GM12892 (cell line): ENCODE data around the gene COL18A1.

Experiments used
- DNase-seq: peaks from one replicate; pipeline ENCODE4 v3.0.0; 2011; ENCODE audit not compliant: insufficient read length
- FAIRE-seq: peaks from 2 replicates; lab custom pipeline; 2011; peaks lifted over from hg19 to GRCh38; lab: Jason Lieb, UNC
- POLR2A ChIP-seq: IDR thresholded peaks from 2 replicates; pipeline ENCODE4 v1.6.1; 2011; ENCODE audit warnings: low read depth, low read length, control low read depth
- POLR2AphosphoS5 ChIP-seq: IDR thresholded peaks from 2 replicates; pipeline ENCODE4 v1.6.1; 2011; ENCODE audit warnings: low read depth, low read length, control low read depth
- TAF1 ChIP-seq: IDR thresholded peaks from 2 replicates; pipeline ENCODE4 v1.6.1; 2011; ENCODE audit warnings: low read depth, mild to moderate bottlenecking, control low read depth, low read length, borderline replicate concordance

COL18A1 gene

DNA sequence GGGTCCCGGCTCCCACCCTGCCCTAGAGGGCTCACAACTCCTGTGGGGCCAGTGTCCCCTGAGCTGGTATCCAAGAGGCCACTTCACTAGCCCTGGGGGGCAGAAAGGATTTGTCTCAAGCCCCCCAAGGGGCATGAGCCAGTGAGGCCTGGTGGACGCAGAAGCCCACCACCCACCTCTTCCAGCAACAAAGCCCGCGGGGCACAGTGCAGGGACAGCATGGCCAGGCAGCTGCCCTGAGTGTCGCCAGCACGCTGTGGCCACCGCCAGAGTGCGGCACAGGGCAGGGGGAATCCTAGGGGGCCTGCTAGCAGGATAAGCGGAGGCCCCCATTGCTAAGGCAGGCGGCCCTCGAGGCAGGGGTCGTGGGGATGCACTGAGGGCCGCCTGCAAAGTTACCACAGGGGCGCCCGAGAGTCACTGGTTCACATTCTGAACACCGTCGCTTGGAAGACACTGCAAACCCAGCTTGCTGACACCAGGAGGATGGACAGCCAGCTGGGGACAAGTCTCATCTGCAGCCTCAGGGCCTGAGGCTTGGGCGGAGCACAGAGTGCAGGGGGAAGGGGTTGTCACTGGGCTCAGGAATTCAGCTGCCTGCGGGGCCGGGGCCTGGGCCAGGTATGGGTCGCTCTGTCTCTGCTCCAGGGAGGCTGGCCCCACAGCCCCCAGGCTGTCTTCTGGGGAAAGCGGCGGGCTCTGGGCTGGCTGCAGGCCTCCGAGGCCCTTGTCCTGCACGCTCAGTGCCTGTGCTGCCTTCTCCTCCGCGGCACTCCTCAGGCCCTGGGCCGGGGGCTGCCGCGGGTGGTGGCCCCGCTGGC, 110.5 kb downstream of the COL18A1 start:
- FAIRE-seq (no peak), DNase-seq (no peak)
- TF ChIP-seq POLR2A, result no peak
- no peak for TF ChIP-seq TAF1

DNA sequence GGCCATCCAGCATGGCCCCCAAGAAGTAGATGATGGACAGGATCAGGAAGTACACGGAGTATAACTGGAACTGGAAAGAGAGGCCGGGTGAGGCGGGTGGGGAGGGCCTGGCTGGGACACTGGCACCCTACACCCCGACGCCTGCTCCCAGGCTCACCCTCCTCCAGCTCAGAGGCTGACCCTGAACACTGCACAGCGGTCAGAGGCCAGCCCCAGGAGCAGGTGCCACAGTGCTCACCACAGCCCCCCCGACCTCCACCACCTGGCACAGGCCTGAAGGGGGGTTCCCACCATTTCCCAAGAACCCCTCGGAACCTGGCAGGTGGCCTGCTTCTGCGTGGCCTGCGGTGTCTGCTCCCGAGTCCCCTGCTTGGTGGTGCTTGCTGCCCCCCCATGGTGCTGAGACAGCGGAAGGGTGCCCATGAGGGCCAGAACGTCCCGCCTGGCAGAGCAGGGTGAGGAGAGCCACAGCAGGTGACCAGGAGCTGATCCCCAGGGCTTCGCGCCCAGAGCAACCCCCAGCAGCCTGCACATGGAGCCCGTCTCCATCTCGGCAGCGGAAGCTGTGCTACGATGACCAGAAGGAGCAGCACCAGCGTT, 111.2 kb downstream of the COL18A1 start:
- TF ChIP-seq POLR2AphosphoS5 (no peak), POLR2A (no peak), TAF1 (no peak)
- no peak for FAIRE-seq
- DNase-seq, result no peak

DNA sequence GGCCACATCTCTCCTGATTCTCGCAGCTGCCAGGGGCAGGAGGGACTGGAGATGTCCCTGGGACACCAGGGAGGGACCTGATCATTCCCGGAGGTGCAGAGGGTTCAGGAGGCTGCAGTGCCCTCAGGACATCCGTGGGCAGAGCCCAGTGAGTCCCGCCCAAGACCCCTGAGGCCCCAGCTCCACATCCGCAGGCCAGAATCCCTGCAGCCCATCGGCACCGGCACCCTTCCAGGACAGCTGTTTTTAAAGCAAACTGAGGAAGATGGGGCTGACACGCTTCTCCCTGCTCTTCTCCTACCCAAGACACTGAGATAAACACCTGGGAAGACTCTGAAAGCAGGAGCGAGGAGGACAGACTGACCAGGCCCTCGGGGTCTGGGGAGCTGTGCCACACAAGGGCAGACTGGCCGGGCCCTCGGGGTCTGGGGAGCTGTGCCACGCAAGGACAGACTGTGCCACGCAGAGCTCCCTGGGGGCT, 111.7 kb downstream of the COL18A1 start:
- TF ChIP-seq POLR2AphosphoS5, result no peak
- DNase-seq (no peak), FAIRE-seq (no peak)

DNA sequence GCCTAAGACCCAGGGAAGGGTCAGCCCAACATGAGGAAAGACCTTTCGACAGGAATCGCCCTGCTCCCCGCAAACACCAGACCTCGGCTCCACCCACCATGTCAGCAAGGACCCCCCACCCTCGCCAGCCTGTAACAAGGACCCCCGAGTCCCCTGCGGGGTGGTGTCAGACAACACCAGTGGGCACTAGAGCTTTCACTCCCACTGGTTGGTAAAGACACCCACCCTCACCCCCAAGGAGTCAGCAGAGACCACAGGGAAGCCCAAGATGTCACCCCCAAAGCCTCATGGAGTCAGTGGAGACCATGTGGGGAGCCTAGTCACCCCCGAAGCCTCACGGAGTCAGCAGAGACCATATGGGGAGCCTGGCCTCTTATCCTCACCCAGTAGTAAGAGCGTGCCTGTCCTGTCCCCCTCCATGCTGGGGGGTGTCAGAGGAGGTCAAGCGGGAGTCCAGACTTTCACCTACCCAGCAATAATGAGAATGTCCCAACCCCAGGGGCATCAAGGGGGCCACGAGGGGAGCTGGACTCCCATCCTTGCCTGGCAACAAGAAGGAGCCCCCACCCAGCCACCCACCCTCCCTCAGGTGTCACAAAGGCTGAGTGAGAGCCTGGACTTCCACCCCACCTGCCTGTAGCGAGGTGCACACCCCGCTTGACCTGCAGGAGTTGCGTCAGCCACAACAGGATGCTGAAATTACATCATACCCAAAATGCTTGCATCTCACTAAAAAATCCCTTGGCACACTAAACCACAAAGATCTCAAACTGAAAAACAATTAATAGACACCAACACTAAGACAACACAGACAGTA, 112.5 kb downstream of the COL18A1 start:
- FAIRE-seq, result no peak
- TF ChIP-seq POLR2A, result no peak
- no peak for TF ChIP-seq POLR2AphosphoS5
- TF ChIP-seq TAF1, result no peak
- DNase-seq, result no peak

DNA sequence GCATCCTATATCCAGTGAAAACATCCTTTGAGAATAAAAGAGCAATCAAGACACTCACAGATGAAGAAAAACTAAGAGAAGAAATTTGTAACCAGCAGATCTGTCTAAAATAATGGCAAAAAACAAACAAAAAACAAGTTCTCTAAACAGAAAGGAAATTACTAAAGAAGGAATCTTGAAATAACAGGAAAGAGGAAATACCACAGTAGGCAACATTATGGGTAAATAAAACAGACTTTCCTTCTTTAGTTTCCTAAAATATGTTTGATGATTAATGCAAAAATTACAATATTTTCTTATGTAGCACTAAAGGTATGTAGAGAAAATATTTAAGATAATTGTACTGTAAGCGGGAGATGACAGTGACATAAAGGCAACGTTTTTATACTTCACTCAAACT, 113.8 kb downstream of the COL18A1 start:
- FAIRE-seq (no peak), DNase-seq (no peak)
- TF ChIP-seq POLR2A (no peak), POLR2AphosphoS5 (no peak), TAF1 (no peak)

DNA sequence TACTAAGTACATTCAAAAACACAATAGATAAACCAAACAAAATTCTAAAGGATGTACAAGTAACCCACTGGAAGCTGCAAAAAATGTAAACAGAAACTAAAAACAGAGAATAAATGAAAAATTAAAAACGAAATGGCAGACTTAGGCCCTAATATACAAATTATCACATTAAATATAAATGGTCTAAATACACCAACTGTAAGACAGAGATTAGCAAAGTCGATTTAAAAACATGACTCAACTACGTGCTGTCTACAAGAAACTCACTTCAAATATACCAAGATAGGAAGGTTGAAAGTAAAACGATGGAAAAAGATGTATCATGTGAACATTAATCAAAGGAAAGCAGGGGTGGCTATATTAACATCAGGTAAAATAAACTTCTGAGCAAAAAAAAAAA, 114.2 kb downstream of the COL18A1 start:
- FAIRE-seq (no peak), DNase-seq (no peak)
- TF ChIP-seq TAF1, result no peak
- no peak for TF ChIP-seq POLR2A
- no peak for TF ChIP-seq POLR2AphosphoS5

DNA sequence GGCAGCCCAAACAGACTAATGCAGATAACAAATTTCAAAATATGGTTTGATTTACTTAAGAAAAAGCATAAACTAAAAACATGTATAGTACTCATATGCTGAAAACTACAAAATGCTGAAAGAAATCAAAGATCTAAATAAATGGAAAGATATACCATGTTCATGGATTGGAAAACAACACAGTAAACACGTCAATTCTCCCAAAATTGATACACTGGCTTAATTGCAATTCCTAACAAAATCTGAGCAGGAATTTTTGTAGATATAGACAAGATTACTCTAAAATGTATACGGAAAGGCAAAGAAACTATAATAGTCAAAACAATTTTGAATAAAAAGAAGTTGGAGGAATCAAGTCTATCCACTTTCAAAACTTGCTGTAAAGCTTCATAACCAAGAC, 116.3 kb downstream of the COL18A1 start:
- FAIRE-seq (no peak), DNase-seq (no peak)
- TF ChIP-seq POLR2AphosphoS5 (no peak), TAF1 (no peak), POLR2A (no peak)

DNA sequence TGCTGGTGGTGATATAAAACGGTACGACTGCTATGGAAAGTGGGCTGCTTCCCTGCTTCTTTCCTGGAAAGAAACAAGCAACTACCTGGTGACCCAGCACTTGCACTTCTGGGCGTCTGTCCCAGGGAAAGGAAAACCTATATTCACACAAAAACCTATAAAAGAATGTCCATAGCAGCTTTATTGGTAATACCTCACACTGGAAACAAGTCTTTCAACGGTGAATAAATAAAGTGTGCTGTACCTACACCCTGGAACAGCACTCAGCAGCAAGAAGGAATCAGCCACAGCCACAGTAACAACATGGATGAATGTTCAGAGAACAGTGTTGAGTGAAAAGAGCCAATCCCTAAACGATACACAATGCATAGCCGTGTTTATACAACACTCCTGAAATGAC, 117.4 kb downstream of the COL18A1 start:
- no peak for TF ChIP-seq POLR2AphosphoS5
- no peak for FAIRE-seq
- DNase-seq, result no peak

DNA sequence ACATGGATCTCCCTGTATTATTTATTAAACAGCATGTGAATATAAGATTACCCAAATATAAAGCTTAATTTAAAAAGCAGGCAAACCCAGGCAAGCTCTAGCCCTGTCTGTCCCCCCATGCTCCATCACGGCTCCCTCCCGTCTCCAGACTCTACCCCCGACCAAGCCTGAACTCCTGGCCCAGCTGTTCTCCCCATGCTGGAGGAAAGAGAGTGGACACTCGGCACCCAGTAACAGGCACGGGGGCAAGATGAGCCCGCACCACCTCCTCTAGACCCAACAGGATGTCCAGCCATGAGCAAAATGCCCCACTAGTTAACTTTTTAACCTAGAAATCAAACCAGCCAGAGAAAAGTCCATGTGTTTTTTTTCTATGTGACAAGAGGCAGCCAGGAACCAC, 118.0 kb downstream of the COL18A1 start:
- TF ChIP-seq TAF1 (no peak), POLR2AphosphoS5 (no peak), POLR2A (no peak)
- no peak for DNase-seq
- FAIRE-seq, result no peak

DNA sequence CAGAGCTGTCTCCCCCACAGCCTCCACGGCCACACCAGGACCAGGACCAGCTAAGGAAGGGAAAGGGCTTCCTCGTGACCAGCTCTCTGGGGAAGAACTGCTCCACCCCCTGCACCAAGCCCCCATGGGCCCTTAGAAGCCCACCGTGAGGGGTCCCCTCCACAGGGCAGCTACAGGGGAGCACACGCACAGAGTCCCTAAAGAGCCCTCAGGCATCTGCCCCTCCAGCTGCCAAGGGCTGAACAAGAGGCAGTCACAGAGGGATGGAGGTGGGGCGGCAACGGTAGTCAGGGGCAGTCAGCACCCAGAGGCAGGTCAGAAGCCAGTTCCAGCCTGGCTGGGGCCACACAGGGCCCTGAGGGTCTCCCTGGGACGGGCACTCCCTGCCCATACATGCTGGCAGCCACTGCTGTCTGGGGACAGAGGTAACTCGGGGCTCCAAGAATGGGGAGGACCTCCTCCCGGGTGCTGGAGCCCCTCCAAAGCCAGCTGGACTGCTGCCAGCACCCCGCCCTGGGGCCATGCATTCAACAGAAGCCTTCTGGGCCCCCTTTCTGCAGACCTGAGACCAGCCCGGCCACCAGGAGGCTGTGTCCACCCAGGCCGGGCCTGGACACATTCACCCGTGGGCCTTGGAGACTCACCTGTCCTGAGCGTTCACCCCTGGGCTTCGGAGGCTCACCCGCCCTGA, 118.6 kb downstream of the COL18A1 start:
- TF ChIP-seq TAF1, result no peak
- TF ChIP-seq POLR2AphosphoS5, result no peak
- FAIRE-seq (no peak), DNase-seq (no peak)

DNA sequence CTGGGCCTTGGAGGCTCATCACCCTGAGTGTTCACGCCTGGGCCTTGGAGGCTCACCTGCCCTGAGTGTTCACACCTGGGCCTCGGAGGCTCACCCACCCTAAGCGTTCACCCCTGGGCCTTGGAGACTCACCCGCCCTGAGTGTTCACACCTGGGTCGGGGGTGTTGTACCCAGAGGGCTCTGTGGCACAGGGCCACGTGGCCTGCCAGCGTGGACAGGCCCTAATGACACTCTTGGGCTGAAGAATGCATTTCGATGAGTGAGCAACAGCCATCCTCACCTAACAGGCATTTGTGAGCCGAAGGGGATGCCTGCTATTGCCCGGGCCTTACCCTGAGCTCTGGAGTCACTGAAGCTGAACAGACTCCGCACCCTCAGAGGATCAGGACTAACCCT, 119.8 kb downstream of the COL18A1 start:
- TF ChIP-seq POLR2A, result no peak
- TF ChIP-seq POLR2AphosphoS5, result no peak
- TF ChIP-seq TAF1, result no peak
- DNase-seq (no peak), FAIRE-seq (no peak)
